HG03280 (cell line): ENCODE measurements around the gene CD52.

ENCODE experiments used
- ATAC-seq: cut with Tn5 transposase; IDR thresholded peaks from one replicate; pipeline ENCODE4 v1.9.1; 2021; ENCODE audit warnings: mild to moderate bottlenecking, moderate library complexity; ENCODE audit not compliant: unreplicated experiment

Gene CD52

DNA sequence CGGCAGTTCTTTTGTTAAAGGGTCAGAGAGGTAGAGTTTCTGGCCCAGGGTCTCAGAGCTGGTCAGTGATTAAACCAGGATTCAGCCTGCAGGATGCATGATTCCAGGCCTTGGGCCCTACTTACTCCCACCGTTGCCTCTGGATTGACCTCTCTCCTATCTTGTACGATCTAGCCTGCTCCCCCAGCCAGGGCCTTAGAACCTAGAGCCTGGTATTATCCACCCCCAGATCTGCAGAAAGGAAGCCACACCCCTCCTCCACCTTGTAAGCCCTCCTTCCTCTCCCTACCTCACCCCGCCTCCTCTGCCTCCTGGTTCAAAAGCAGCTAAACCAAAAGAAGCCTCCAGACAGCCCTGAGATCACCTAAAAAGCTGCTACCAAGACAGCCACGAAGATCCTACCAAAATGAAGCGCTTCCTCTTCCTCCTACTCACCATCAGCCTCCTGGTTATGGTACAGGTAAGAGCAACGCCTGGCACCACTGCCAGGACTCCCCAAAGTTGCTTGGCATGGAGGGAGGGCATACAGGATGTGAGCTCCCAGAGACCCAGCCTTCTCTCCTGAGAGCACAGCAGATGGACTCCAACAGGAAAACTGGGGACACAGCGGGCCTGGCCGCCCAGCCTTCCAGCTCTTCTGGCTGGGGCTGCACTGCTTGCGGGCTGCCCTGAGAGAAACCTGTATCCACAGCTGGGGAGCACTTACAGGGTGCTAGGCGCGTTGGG lies at the start of gene CD52:
TSS of gene CD52 (plus strand) at position 347 of the 726 bp plus-strand sequence. CDS start at position 407, 60 bp downstream.
- peak; percentile 55 for ATAC-seq

DNA sequence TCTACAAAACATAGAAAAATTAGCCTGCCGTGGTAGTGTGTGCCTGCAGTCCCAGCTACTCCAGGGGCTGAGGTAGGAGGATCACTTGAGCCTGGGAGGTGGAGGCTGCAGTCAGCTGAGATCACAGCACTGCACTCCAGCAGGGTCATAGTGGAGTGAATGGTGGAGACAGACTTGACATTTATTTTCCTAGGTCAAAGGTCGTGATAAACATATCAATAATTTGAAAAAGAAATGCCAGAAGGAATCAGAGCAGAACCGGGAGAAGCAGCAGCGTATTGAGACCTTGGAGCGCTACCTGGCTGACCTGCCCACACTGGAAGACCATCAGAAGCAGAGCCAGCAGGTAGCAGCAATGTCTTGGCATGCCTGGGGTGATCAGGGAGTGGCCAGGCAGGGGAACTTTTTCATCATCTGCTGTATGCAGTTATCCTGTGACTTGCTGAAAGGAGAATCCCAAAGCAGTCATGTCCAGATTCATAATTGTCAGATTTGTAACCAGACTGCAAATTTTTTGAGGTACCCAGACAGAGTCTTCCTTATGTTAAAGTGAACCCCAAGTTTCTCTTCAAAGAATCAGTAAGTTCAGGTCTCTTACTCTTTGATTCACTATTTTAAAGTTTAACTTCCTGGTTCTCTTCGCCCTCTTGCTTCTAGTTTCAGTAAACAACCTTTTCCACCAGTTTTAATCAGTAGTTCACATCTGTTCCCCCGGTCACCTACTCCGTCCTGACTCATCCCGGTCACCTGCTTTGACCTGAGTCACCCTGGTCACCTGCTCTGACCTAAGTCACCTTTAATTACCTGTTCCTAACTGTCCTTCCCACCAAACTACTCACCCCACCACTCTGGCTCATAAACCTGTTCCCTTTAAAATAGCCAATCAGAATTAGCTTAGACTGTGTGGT lies 49.2 kb upstream of the CD52 start:
- no peak for ATAC-seq

- no peak for ATAC-seq
Measured at GRCh38 chr1:26269198-26269550, 48.6 kb upstream of the CD52 start.

DNA sequence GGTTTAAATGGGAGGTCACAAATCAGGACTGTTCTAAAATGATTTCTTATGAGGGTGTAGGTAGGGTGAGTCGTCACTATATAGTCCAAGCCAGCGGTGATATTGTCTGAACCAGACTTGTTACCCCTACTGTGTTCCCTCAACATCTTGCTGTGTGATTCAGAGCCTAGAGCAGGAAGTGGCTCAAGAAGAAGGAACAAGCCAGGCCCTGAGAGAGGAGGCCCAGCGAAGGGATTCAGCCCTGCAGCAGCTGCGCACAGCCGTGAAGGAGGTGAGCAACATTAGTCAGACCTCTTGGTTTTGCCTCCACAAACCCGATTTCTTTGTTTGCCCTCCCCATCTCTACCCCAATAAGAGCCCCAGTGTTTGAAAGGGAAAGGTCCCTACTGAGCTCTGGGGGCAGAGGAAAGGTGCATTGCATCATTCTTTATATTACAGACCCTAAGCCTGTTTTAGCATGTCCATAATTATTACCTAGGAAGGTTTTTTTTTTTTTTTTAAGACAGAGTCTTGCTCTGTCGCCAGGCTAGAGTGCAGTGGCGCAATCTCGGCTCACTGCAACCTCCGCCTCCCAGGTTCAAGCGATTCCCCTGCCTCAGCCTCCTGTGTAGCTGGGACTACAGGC lies 42.8 kb upstream of the CD52 start:
- no peak for ATAC-seq

DNA sequence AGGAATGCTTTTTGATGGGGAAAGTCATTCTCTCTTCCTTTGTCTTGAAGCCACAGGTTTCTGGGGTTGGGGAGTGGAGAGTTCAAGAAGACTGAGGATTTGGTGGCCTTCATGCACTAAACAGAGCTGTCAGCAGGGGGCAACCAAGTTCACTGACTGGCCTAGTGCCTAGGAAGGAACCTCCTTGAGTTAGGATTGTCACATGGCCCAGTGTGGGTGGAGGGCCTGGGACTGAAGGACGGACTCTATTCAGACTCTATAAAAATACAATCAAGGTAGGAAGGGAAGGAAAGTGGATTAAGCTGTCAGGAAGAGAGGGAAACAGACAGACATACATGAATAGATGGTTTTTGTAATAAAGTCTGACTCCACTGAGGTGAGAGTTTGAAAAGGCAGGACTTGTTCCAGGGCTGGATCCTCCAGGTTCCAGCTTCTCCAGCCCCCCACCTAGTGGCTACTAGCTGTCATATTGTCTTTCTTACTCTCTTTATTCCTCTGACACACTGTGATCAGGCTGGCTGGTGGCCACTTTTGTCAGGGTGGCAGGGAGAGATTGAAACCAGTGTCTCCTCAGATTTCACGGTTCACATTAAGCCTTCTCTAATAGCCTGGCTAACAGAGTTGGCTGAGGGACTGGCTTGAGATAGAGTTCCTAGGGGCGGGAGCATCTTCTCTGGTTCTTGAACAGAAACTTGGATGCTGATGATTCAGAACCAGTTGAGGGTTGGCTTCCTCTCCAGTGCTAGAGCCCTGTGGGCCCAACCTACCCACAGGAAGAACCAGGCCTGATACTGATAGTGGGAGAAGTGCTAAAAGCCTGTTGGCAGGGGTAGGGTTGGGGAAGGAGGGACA lies 42.0 kb upstream of the CD52 start:
- no peak for ATAC-seq

- ATAC-seq, result no peak
Measured at GRCh38 chr1:26276432-26276838, 41.3 kb upstream of the CD52 start.

DNA sequence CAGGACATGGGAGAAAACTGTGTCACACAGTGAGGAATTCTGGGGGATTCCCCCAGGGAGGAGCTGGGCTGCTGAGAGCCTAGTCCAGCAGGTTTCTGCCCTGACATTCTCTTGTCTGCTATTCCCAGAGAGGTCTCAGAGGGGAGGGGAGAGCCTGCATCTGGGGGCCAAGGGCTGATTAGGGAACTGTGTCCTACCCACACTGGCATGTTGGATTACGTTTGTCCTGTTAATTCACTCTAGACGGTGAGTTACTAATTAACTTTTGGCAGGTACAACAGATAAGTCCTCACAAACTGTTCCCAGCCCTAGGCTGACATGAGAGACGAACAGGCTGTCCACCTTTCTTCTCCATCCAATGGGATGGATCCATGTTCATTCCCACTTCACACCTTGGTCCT lies 40.5 kb upstream of the CD52 start:
- ATAC-seq, result no peak

DNA sequence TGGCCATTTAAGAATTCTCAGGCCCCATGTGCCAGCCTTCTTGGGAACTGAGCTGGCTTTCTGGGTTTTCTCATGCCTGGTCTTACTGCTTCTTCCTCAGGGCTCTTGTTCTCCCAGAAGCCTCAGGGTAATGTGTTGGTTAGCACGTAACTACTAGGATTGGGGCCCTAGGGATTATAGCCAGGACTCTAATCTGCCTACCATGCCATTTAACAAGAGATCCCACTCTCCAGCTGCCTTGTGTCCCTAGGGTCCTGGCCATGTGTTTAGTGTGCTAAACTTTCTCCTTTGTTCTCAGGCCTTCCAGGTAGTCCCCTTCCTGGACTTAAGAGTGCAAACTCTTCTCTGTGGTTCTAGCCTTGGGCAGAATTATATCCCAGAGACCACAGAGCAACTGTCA lies 40.0 kb upstream of the CD52 start:
- no peak for ATAC-seq

- no peak for ATAC-seq
Measured at GRCh38 chr1:26278303-26278702, 39.5 kb upstream of the CD52 start.

- ATAC-seq, result no peak
Measured at GRCh38 chr1:26278724-26279455, 38.9 kb upstream of the CD52 start.

DNA sequence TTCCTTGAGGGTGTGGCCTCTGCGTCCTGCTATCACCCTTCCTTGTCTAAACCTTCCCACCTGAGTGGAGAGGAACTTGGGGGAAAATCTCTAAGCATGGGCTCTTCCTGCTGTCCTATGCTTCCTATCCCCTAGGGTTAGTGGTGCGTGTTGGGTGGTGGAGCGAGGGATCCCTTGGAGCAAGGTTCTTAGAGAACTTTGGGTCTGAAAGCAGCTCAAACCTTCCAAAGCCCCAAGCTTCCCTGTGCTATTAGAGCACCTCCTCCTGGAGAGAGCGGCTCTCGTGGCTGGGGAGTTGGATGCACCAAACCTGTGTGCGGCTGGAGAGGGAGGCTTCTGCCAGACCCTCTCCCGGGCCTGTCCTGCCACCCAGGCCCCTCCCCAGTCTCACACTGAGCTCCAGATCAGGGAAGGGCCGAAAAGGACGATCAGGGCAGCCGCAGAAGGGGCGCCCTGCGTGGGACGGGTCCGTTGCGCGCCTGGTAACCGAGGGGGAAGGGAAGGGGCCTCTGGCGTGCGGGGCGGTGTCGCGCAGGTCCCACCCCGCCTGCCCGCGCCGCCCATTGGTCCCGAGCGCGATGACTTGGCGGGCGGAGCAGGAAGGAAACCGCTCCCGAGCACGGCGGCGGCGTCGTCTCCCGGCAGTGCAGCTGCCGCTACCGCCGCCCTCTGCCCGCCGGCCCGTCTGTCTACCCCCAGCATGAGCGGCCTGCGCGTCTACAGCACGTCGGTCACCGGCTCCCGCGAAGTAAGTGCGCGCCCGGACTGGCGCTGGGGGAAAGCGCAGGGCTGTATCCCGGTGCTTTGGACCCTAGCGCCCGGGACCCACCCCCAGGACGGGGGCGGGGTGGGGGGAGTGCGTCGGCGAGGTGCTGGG lies 38.1 kb upstream of the CD52 start, which contains the start of gene SH3BGRL3:
TSS of gene SH3BGRL3 (plus strand) at position 631 of the 877 bp plus-strand sequence. CDS start at position 701, 70 bp downstream.
- peak; percentile 66 for ATAC-seq

DNA sequence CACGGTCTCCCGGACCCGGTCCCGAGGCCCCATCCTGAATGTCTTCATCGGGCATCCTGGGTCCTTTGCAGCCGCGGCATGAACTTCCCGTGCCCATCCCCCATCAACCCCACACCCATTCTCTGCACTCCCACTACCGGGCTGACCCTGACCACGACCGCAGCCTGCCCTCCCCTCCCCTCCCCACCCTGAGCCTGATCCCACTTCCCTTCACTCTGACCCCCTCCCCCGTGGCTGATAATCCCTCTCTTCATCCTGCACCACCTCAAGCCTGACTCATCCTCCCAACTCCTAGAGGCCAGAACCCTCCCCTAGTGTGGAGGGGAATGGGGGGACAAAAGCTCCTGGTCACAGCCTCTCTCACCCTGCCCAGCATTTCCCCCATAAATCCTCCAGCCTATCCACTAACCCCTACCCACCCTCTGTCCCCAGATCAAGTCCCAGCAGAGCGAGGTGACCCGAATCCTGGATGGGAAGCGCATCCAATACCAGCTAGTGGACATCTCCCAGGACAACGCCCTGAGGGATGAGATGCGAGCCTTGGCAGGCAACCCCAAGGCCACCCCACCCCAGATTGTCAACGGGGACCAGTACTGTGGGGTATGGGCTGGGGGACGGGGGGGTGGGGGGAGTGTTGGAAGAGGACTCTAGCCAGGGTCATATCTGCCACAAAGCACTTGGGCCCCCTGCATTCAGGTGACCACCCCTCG lies 37.3 kb upstream of the CD52 start:
- ATAC-seq, result no peak

DNA sequence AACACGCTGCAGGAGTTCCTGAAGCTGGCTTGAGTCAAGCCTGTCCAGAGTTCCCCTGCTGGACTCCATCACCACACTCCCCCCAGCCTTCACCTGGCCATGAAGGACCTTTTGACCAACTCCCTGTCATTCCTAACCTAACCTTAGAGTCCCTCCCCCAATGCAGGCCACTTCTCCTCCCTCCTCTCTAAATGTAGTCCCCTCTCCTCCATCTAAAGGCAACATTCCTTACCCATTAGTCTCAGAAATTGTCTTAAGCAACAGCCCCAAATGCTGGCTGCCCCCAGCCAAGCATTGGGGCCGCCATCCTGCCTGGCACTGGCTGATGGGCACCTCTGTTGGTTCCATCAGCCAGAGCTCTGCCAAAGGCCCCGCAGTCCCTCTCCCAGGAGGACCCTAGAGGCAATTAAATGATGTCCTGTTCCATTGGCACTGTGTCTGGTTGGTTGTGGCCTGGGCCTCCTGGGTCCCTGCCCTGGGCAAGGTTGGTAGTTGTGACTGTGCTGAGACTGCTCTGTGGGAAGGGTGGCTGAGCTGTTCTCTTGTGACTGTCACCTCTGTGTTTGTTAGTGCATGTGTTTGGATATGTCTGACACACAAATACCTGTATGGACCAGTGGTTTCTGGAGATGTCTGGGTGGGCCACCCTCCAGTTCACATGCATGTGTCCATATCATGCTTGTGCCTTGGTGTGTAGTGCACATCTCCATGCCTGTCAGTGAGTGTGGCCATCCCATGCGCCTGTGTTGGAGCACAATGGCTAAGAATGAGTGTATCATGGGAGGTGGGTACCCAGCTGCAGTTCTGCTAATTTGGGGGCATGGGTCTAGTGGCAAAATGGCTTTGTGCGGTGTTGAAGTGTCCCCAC lies 36.4 kb upstream of the CD52 start:
- no peak for ATAC-seq

DNA sequence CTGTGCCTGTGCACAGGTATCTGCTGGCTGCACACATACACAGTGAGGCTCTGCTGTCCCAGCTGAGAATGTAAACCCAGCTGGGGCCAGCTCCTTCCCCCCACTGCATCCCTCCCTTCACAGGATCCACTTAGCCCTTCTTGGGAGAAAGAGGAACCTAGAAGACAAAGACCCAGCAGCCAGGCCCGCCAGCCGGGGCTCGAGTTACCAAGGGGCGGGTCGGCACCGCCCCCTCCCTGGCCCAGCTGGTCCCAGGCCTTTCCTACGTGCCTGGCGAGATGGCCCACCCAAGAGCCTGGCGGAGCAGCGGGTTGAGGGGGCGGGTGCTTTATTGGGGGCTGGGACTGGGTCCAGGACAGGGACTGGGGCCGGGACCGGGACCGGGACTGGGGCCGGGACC lies 35.8 kb upstream of the CD52 start:
- no peak for ATAC-seq

DNA sequence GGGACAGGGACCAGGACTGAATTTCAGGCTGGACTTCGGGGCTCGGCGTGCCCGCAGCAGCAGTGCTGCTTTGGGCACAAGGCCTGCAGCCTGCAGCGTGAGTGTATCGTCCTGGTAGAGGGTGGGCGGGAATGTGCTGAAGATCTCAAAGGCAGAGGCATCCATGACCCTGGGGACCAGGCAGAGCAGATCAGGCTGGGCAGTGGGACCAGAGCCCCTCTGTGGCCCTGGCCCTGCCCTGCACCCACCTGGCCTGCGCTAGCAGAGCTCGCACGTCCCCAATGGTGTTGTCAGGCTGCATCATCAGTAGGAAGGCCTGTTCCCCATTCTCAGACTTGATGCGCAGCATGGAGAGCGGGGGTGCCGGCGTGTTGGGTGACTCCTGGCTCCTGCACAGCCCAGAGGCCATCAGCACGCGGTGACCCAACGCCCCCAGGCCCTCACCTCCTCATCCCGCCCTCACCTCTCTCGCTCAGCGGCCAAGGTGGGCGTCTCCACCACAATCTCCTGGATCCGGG lies 35.3 kb upstream of the CD52 start:
- no peak for ATAC-seq

GRCh38 chr1:26283279-26283853 lies 34.4 kb upstream of the CD52 start:
- no peak for ATAC-seq
